B cell (primary cell): ENCODE measurements around the gene AKR1A1. TPM values are rescaled to one million over a fixed set of nuclear protein-coding genes. Genes with fewer than 3 reads are reported as not detected.

Source experiments
- ATAC-seq: fragments of 200-7000 bp; cut with Tn5 transposase; one replicate; pipeline ENCODE4 v1.10.0; 2021; ENCODE audit warnings: low read depth, mild to moderate bottlenecking, moderate number of reproducible peaks, moderate library complexity
- CTCF ChIA-PET: fragments of 350-600 bp; sonication (Branson Sonifier 250); formaldehyde crosslinking; loops from one replicate; lab custom pipeline; 2021; ENCODE audit warnings: antibody characterized with exemption, inconsistent platforms; lab: Charles Lee
- POLR2A ChIA-PET: fragments of 350-600 bp; sonication (Branson Sonifier 250); formaldehyde crosslinking; loops from one replicate; lab custom pipeline; 2021; ENCODE audit warnings: antibody characterized with exemption; lab: Charles Lee
- DNase-seq: peaks from one replicate; pipeline ENCODE4 v3.0.0; 2013
- H2AFZ ChIP-seq: 2 replicates; pipeline ENCODE4 v1.6.1; 2012; ENCODE audit warnings: mild to moderate bottlenecking, low read depth, low read length; ENCODE audit not compliant: insufficient read depth, poor library complexity, severe bottlenecking
- H3K27ac ChIP-seq, 2 donors: 1 replicate in 1 of 2; 2 replicates in 1 of 2; pipeline ENCODE4 v1.5.1; 2012 to 2013; ENCODE audit warnings: low read length in 2 of 2, mild to moderate bottlenecking in 2 of 2, moderate library complexity in 1 of 2
- H3K27me3 ChIP-seq, 4 experiments: fragments of 200-600 bp in 1 of 4; sonication (generic) in 1 of 4; replicated peaks in 1 of 4; 1 replicate in 2 of 4; 2 replicates in 2 of 4; pipeline versions ENCODE4 v1.6.1 to v1.7.0; 2013 to 2016; ENCODE audit warnings: low read length in 3 of 4, mild to moderate bottlenecking in 2 of 4, mixed read lengths in 1 of 4, moderate library complexity in 1 of 4; ENCODE audit not compliant: insufficient read depth in 4 of 4, control insufficient read depth in 3 of 4; ENCODE audit errors: control extremely low read depth in 1 of 4
- H3K36me3 ChIP-seq, 2 experiments: replicated peaks in 1 of 2; 1 replicate in 1 of 2; 2 replicates in 1 of 2; pipeline versions ENCODE4 v1.6.1 to v1.7.1; 2013; ENCODE audit warnings: low read length in 1 of 2; ENCODE audit not compliant: insufficient read depth in 2 of 2, control insufficient read depth in 1 of 2; ENCODE audit errors: control extremely low read depth in 1 of 2, extremely low read depth in 1 of 2
- H3K4me1 ChIP-seq, 2 donors: fragments of 200-600 bp in 1 of 2; sonication (generic) in 1 of 2; 1 replicate in 1 of 2; 2 replicates in 1 of 2; pipeline versions ENCODE4 v1.5.1 to v1.6.1; 2013 to 2017; ENCODE audit warnings: low read length in 2 of 2; ENCODE audit not compliant: control insufficient read depth in 2 of 2, insufficient read depth in 2 of 2
- H3K4me2 ChIP-seq: replicated peaks from 2 replicates; pipeline ENCODE3; 2012; ENCODE audit warnings: mild to moderate bottlenecking, low read depth, low read length; ENCODE audit not compliant: poor library complexity, severe bottlenecking
- H3K4me3 ChIP-seq, 5 experiments: fragments of 200-600 bp in 1 of 5; sonication (generic) in 1 of 5; 1 replicate in 3 of 5; 2 replicates in 2 of 5; pipeline versions ENCODE4 v1.5.1 to v1.7.0; 2011 to 2016; ENCODE audit warnings: low read length in 4 of 5, mild to moderate bottlenecking in 4 of 5, low read depth in 2 of 5, control low read depth in 1 of 5, moderate library complexity in 1 of 5; ENCODE audit not compliant: insufficient read depth in 1 of 5; ENCODE audit errors: control extremely low read depth in 1 of 5, extremely low read depth in 1 of 5
- H3K79me2 ChIP-seq: fragments of 200-600 bp; sonication (generic); one replicate; pipeline ENCODE4 v1.6.0; 2016; ENCODE audit warnings: low read length; ENCODE audit not compliant: control insufficient read depth, insufficient read depth
- H3K9ac ChIP-seq: fragments of 200-600 bp; sonication (generic); 2 replicates; pipeline ENCODE4 v1.6.1; 2017; ENCODE audit warnings: mild to moderate bottlenecking, low read length, moderate library complexity
- H3K9me3 ChIP-seq, 3 donors: one replicate each; pipeline versions ENCODE4 v1.6.1 to v1.7.1; 2013; ENCODE audit warnings: low read length in 2 of 3; ENCODE audit not compliant: control insufficient read depth in 2 of 3, insufficient read depth in 1 of 3; ENCODE audit errors: control extremely low read depth in 1 of 3
- H4K20me1 ChIP-seq: 2 replicates; pipeline ENCODE4 v1.6.0; 2012; ENCODE audit warnings: mild to moderate bottlenecking, low read length; ENCODE audit not compliant: insufficient read depth, control insufficient read depth, poor library complexity, severe bottlenecking
- H3K27ac Mint-ChIP-seq: one replicate; pipeline ENCODE4 v1.8.0; 2021; ENCODE audit warnings: mixed read lengths
- H3K27me3 Mint-ChIP-seq: one replicate; pipeline ENCODE4 v1.8.0; 2021; ENCODE audit warnings: mixed read lengths
- H3K4me1 Mint-ChIP-seq: one replicate; pipeline ENCODE4 v1.8.0; 2021; ENCODE audit warnings: mixed read lengths
- H3K4me3 Mint-ChIP-seq: one replicate; pipeline ENCODE4 v1.8.0; 2021; ENCODE audit warnings: mixed read lengths
- H3K9me3 Mint-ChIP-seq: one replicate; pipeline ENCODE4 v1.8.0; 2022; ENCODE audit warnings: mixed read lengths; ENCODE audit not compliant: insufficient read depth
- EZH2 ChIP-seq: IDR thresholded peaks from 2 replicates; pipeline ENCODE4 v1.6.1; 2012; ENCODE audit warnings: borderline replicate concordance, low read depth, mild to moderate bottlenecking, moderate library complexity, low read length; ENCODE audit not compliant: insufficient read depth, poor library complexity, severe bottlenecking
- WGBS: methylation state at CpG from one replicate; pipeline ENCODE4 v1.1.5; 2013; ENCODE audit warnings: missing lambda C conversion rate; ENCODE audit not compliant: insufficient coverage; 5-methylcytosine and 5-hydroxymethylcytosine counted together
- intact Hi-C: fragments of 100-400 bp; cut with micrococcal nuclease; formaldehyde crosslinking; loops from one replicate; pipeline ENCODE4 v1.10.0; 2022
- polyA plus RNA-seq: library from polyadenylated mRNA; depleted of rRNA; stranded (reverse); fragments of >200 nt; gene quantifications from 2 replicates; pipeline ENCODE4 v1.2.3, GENCODE V29; 2012
- total RNA-seq, 2 donors: library from RNA; stranded (reverse); fragments of 120-200 nt in 1 of 2; gene quantifications; 1 replicate in 1 of 2; 2 replicates in 1 of 2; pipeline versions ENCODE4 v1.2.3 to v1.2.4, GENCODE V29; 2013 to 2022
- TF ChIP-seq, protein P1 (sequence below): fragments of 200-600 bp; IDR thresholded peaks from one replicate; pipeline ENCODE4 v1.8.0; 2022; ENCODE audit warnings: antibody characterized with exemption, mild to moderate bottlenecking

Gene AKR1A1
- total and polyA plus RNA-seq, 2 donors (not counting 1 experiment from before 2014, with no cell fraction given): 145 to 163 TPM

DNA sequence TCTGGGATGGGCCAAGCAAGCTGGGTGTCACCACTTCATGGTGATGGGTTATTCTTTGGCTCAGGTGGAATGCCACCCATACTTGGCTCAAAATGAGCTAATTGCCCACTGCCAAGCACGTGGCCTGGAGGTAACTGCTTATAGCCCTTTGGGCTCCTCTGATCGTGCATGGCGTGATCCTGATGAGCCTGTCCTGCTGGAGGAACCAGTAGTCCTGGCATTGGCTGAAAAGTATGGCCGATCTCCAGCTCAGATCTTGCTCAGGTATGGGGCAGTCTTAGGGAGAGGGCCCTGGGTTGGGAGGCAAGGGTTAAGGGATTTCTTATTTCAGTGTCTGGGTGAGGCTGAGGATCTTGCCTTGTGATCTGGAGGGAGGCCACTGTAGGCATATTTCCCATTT is 17.8 kb downstream of the AKR1A1 start:
- CTCF ChIA-PET: interaction anchor here (0.8 to 13.3 kb wide), 18 partner anchors 11 to 554 kb away, joined by 3 to 351 read pairs (median 14); partner anchors contain the start of genes AKR1A1, CCDC163, MMACHC and NASP
- 98% methylated on average over 4 of the region's 4 CpGs for WGBS
- intact Hi-C loops: no loop called here
- Histone ChIP-seq H3K27ac (no peak overlapping the region), H3K4me2 (no peak overlapping the region), H3K9ac (no peak overlapping the region), H3K9me3 (no peaks in the 10 kb centered on the region), H2AFZ (no peak overlapping the region), H3K79me2 (peaks cover 6% of the 10 kb centered on the region), H3K4me3 (no peak overlapping the region), H3K27me3 (no peaks in the 10 kb centered on the region), H3K4me1 (no peaks in the 10 kb centered on the region), H3K36me3 (peaks cover 0 to 52% of the 10 kb centered on the region in 2 experiments), H4K20me1 (no peaks in the 10 kb centered on the region)
- POLR2A ChIA-PET: interaction anchor here (1.0 to 3.3 kb wide), 2 partner anchors 8 to 47 kb away, joined by 4 to 14 read pairs; partner anchors contain the start of gene PRDX1
- H3K9me3 Mint-ChIP-seq: no peaks in the 10 kb centered on the region
- ATAC-seq (no peak), DNase-seq (no peak)
- no peak for TF ChIP-seq EZH2
- TF ChIP-seq, protein P1, sequence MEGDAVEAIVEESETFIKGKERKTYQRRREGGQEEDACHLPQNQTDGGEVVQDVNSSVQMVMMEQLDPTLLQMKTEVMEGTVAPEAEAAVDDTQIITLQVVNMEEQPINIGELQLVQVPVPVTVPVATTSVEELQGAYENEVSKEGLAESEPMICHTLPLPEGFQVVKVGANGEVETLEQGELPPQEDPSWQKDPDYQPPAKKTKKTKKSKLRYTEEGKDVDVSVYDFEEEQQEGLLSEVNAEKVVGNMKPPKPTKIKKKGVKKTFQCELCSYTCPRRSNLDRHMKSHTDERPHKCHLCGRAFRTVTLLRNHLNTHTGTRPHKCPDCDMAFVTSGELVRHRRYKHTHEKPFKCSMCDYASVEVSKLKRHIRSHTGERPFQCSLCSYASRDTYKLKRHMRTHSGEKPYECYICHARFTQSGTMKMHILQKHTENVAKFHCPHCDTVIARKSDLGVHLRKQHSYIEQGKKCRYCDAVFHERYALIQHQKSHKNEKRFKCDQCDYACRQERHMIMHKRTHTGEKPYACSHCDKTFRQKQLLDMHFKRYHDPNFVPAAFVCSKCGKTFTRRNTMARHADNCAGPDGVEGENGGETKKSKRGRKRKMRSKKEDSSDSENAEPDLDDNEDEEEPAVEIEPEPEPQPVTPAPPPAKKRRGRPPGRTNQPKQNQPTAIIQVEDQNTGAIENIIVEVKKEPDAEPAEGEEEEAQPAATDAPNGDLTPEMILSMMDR: no peak
- H3K27me3 Mint-ChIP-seq: no peaks in the 10 kb centered on the region
- no peak overlapping the region for H3K4me3 Mint-ChIP-seq
- peaks cover 2% of the 10 kb centered on the region for H3K4me1 Mint-ChIP-seq
- peak overlapping the region; percentile 61 for H3K27ac Mint-ChIP-seq

DNA sequence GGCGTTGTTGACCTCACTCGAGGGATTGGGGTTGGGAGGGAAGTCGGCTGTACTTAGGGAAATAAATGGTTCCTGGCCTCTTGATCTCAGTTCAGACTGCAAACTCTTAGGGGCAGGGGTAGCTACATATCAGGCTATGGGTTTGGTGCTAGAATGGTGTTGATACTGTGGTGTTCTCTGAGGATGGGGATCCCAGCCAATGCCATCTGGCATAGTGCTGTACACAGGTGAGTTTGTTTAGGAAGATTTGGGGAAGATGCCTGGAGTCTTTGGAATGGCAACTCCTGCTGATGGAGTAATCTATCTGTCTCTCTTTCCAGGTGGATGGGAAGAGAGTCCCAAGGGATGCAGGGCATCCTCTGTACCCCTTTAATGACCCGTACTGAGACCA is 18.9 kb downstream of the AKR1A1 start:
- TF ChIP-seq, protein P1: no peak
- no peak for TF ChIP-seq EZH2
- H4K20me1 ChIP-seq: no peaks in the 10 kb centered on the region
- no peak overlapping the region for H2AFZ ChIP-seq
- no peaks in the 10 kb centered on the region for H3K27me3 ChIP-seq
- H3K79me2 ChIP-seq: peaks cover 6% of the 10 kb centered on the region
- ChIA-PET CTCF (interaction anchor here (0.5 to 13.3 kb wide), 25 partner anchors 10 to 558 kb away, joined by 3 to 351 read pairs (median 9); partner anchors contain the start of genes AKR1A1, CCDC163, GPBP1L1 and MMACHC), POLR2A (interaction anchor here (1.0 to 3.3 kb wide), 2 partner anchors 10 to 48 kb away, joined by 4 to 14 read pairs; partner anchors contain the start of gene PRDX1)
- no peak for ATAC-seq
- no peaks in the 10 kb centered on the region for H3K9me3 ChIP-seq
- H3K4me3 Mint-ChIP-seq: no peak overlapping the region
- peak overlapping the region in 1 of 2 donors; percentile 0 for H3K27ac ChIP-seq
- intact Hi-C loops: no loop called here
- no peak for DNase-seq
- no peak overlapping the region for H3K27ac Mint-ChIP-seq
- H3K9ac ChIP-seq: no peak overlapping the region
- H3K4me1 Mint-ChIP-seq: peaks cover 2% of the 10 kb centered on the region
- H3K27me3 Mint-ChIP-seq: no peaks in the 10 kb centered on the region
- H3K4me3 ChIP-seq: no peak overlapping the region
- no peak overlapping the region for H3K4me2 ChIP-seq
- H3K9me3 Mint-ChIP-seq: no peaks in the 10 kb centered on the region
- no peaks in the 10 kb centered on the region for H3K4me1 ChIP-seq
- H3K36me3 ChIP-seq: peaks cover 0 to 43% of the 10 kb centered on the region in 2 experiments
- 95% methylated on average over 3 of the region's 4 CpGs for WGBS
